ENCODE data around the gene DIS3L. TPM values are rescaled to one million over a fixed set of nuclear protein-coding genes. Genes with fewer than 3 reads are reported as not detected.
"Not testable (repeated sequence)": the region's sequence is repeated elsewhere in the genome, so short reads cannot be mapped to it uniquely, and the experiment has no call there.

Gene DIS3L
- polyA plus RNA-seq, 2 of the 4 experiments (the other 2 are of a cell fraction), result 43.6 to 64.3 TPM

DNA sequence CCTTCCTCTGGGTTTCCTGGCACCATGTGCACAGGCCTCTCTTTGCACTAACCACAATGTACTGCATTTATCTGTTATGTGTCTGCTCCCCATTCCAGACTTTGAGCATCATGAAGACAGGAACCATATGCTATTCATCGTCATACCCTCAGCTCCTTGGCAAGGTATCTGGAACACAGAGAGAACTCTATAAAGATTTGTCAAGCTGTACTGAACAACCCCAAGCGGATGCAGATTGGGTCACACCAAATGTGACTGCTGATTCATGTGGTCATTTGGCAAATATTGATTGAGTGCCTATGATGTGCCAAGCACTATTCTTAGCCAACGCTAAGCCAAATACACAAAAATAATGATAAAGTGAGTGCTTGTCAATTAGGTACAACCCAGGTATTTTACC lies 32.3 kb upstream of the DIS3L start:
- WGBS (ENCODE audit: missing lambda C conversion rate), result 61% methylated on average over 3 of the region's 3 CpGs
- no peak for ATAC-seq
- Histone ChIP-seq H3K27ac (no peak overlapping the region), H3K4me1 (no peaks in the 10 kb centered on the region), H3K4me2 (no peak overlapping the region), H3K4me3 (no peak overlapping the region), H3K9me3 (peaks cover 8% of the 10 kb centered on the region)
- TF ChIP-seq ZSCAN20 (CRISPR knock-in tag; IDR thresholded peaks at IDR 0.05) (no peak), ZNF302 (CRISPR knock-in tag; IDR thresholded peaks at IDR 0.05) (no peak), MAFK (IDR thresholded peaks at IDR 0.05; ENCODE audit: partially characterized antibody) (no peak), SMC3 (IDR thresholded peaks at IDR 0.05) (no peak), RARB (CRISPR knock-in tag; IDR thresholded peaks at IDR 0.05) (no peak), EP300 (IDR thresholded peaks at IDR 0.05) (no peak), RFX5 (IDR thresholded peaks at IDR 0.05) (no peak), FOXS1 (CRISPR knock-in tag; IDR thresholded peaks at IDR 0.05) (no peak), FOSB (CRISPR knock-in tag; IDR thresholded peaks at IDR 0.05) (no peak)
- TF ChIP-seq, protein P1, sequence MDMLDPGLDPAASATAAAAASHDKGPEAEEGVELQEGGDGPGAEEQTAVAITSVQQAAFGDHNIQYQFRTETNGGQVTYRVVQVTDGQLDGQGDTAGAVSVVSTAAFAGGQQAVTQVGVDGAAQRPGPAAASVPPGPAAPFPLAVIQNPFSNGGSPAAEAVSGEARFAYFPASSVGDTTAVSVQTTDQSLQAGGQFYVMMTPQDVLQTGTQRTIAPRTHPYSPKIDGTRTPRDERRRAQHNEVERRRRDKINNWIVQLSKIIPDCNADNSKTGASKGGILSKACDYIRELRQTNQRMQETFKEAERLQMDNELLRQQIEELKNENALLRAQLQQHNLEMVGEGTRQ (IDR thresholded peaks at IDR 0.05), result no peak
- TF ChIP-seq, protein P2, sequence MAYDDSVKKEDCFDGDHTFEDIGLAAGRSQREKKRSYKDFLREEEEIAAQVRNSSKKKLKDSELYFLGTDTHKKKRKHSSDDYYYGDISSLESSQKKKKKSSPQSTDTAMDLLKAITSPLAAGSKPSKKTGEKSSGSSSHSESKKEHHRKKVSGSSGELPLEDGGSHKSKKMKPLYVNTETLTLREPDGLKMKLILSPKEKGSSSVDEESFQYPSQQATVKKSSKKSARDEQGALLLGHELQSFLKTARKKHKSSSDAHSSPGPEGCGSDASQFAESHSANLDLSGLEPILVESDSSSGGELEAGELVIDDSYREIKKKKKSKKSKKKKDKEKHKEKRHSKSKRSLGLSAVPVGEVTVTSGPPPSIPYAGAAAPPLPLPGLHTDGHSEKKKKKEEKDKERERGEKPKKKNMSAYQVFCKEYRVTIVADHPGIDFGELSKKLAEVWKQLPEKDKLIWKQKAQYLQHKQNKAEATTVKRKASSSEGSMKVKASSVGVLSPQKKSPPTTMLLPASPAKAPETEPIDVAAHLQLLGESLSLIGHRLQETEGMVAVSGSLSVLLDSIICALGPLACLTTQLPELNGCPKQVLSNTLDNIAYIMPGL (CRISPR knock-in tag; IDR thresholded peaks at IDR 0.05; ENCODE audit: borderline replicate concordance), result no peak
- TF ChIP-seq, protein P3, sequence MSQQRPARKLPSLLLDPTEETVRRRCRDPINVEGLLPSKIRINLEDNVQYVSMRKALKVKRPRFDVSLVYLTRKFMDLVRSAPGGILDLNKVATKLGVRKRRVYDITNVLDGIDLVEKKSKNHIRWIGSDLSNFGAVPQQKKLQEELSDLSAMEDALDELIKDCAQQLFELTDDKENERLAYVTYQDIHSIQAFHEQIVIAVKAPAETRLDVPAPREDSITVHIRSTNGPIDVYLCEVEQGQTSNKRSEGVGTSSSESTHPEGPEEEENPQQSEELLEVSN (IDR thresholded peaks at IDR 0.05; ENCODE audit: borderline replicate concordance, low read depth), result no peak
- ChIA-PET POLR2A (no interaction called here), CTCF (interaction anchor here (1.1 to 2.6 kb wide), 2 partner anchors 10 to 22 kb away, joined by 3 to 7 read pairs; no protein-coding TSS in a partner anchor)
- FAIRE-seq, result no peak
- no peak for DNase-seq (ENCODE audit: low read depth in 1 of 2, low spot score in 1 of 2)

DNA sequence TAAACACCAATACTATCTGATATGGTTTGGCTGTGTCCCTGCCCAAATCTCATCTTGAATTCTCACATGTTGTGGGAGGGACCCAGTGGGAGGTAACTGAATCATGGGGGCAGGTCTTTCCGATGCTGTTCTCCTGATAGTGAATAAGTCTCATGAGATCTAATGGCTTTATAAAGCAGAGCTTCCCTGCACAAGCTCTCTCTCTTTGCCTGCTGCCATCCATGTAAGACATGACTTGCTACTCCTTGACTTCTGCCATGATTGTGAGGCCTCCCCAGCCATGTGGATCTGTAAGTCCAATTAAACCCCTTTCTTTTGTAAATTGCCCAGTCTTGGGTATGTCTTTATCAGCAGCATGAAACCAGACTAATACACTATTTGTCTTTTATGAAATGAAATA lies 30.5 kb upstream of the DIS3L start:
- 33% methylated on average over 1 of the region's 1 CpG for WGBS (ENCODE audit: missing lambda C conversion rate)
- H3K4me3 ChIP-seq; ATAC-seq; POLR2A ChIA-PET; H3K4me2 ChIP-seq; H3K4me1 ChIP-seq; FAIRE-seq; H3K9me3 ChIP-seq; DNase-seq (ENCODE audit: low read depth in 1 of 2, low spot score in 1 of 2); H3K27ac ChIP-seq: not testable (repeated sequence)
- CTCF ChIA-PET, result interaction anchor here (0.9 to 1.1 kb wide), 2 partner anchors 12 to 16 kb away, joined by 3 read pairs; no protein-coding TSS in a partner anchor

DNA sequence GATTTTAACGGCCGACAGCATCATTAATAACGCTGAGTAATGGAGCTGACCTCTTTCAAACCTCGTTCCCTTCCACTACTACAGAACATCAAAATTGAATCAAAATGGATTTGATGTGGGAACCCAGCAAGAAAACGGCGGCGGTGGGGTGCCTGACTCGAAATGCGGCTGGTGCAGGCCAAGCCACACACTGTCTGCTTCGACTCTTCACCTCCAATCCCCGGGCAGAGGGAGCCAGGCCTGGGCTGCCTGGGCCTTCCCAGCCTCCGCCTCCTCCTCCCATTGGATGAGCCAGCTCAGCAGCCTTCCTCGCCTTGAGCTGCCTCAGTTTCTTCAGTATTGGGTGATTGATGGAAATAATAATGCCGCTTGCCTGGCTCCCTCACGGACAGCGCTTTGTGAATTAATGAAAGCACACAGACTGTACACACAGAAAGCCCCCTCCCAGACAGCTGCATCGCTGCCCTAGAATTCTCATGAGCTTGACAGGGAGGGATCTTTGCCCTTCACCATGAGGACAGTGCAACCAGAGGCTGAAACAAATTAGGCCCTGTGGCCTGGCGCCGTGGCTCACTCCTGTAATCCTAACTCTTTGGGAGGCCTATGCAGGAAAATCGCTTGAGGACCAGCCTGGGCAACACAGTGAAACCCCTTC lies 28.4 kb upstream of the DIS3L start:
- ChIA-PET POLR2A (interaction anchor here (0.5 kb wide), 1 partner anchor 90 kb away, joined by 3 read pairs; no protein-coding TSS in a partner anchor), CTCF (interaction anchor here (0.6 to 1.7 kb wide), 6 partner anchors 11 to 55 kb away, joined by 3 to 6 read pairs (median 4); partner anchors contain the start of gene MEGF11)
- no peak overlapping the region for H3K4me2 ChIP-seq
- DNase-seq (ENCODE audit: low read depth in 1 of 2, low spot score in 1 of 2) (no peak), FAIRE-seq (no peak), ATAC-seq (no peak)
- peaks cover 6% of the 10 kb centered on the region; the same call in 1 of the 3 replicates for H3K4me1 ChIP-seq
- WGBS (ENCODE audit: missing lambda C conversion rate), result 82% methylated on average over 20 of the region's 20 CpGs
- TF ChIP-seq CHD4 (IDR thresholded peaks at IDR 0.05; ENCODE audit: borderline replicate concordance) (no peak), KDM5A (IDR thresholded peaks at IDR 0.05) (no peak), CBX2 (IDR thresholded peaks at IDR 0.05; ENCODE audit: borderline replicate concordance, low read depth) (no peak), RNF2 (IDR thresholded peaks at IDR 0.05; ENCODE audit: borderline replicate concordance, low read depth) (no peak), POLR2A (IDR thresholded peaks at IDR 0.05; ENCODE audit: low read length) (no peak), BHLHE40 (IDR thresholded peaks at IDR 0.05; ENCODE audit: low read depth, low read length) (no peak), MAFK (IDR thresholded peaks at IDR 0.05; ENCODE audit: partially characterized antibody) (no peak), RCOR1 (IDR thresholded peaks at IDR 0.05; ENCODE audit: low read depth, low read length) (no peak), POLR2AphosphoS2 (conservative IDR thresholded peaks at IDR 0.05; ENCODE audit: low read length) (no peak)
- TF ChIP-seq, protein P4, sequence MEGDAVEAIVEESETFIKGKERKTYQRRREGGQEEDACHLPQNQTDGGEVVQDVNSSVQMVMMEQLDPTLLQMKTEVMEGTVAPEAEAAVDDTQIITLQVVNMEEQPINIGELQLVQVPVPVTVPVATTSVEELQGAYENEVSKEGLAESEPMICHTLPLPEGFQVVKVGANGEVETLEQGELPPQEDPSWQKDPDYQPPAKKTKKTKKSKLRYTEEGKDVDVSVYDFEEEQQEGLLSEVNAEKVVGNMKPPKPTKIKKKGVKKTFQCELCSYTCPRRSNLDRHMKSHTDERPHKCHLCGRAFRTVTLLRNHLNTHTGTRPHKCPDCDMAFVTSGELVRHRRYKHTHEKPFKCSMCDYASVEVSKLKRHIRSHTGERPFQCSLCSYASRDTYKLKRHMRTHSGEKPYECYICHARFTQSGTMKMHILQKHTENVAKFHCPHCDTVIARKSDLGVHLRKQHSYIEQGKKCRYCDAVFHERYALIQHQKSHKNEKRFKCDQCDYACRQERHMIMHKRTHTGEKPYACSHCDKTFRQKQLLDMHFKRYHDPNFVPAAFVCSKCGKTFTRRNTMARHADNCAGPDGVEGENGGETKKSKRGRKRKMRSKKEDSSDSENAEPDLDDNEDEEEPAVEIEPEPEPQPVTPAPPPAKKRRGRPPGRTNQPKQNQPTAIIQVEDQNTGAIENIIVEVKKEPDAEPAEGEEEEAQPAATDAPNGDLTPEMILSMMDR (IDR thresholded peaks at IDR 0.05), result no peak
- TF ChIP-seq, protein P5, sequence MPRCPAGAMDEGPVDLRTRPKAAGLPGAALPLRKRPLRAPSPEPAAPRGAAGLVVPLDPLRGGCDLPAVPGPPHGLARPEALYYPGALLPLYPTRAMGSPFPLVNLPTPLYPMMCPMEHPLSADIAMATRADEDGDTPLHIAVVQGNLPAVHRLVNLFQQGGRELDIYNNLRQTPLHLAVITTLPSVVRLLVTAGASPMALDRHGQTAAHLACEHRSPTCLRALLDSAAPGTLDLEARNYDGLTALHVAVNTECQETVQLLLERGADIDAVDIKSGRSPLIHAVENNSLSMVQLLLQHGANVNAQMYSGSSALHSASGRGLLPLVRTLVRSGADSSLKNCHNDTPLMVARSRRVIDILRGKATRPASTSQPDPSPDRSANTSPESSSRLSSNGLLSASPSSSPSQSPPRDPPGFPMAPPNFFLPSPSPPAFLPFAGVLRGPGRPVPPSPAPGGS (IDR thresholded peaks at IDR 0.05), result no peak
- TF ChIP-seq, protein P6, sequence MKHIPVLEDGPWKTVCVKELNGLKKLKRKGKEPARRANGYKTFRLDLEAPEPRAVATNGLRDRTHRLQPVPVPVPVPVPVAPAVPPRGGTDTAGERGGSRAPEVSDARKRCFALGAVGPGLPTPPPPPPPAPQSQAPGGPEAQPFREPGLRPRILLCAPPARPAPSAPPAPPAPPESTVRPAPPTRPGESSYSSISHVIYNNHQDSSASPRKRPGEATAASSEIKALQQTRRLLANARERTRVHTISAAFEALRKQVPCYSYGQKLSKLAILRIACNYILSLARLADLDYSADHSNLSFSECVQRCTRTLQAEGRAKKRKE (CRISPR knock-in tag; IDR thresholded peaks at IDR 0.05; ENCODE audit: low read depth), result no peak
- peaks cover 8% of the 10 kb centered on the region for H3K9me3 ChIP-seq
- no peak overlapping the region for H3K4me3 ChIP-seq
- H3K27ac ChIP-seq, result no peak overlapping the region

All from A549 (cell line).